HG03108 (cell line): Measurements from ENCODE around the gene AUTS2.

Source experiments
- ATAC-seq: cut with Tn5 transposase; IDR thresholded peaks from one replicate; pipeline ENCODE4 v1.9.1; 2021; ENCODE audit warnings: moderate library complexity; ENCODE audit not compliant: unreplicated experiment

Gene AUTS2

DNA sequence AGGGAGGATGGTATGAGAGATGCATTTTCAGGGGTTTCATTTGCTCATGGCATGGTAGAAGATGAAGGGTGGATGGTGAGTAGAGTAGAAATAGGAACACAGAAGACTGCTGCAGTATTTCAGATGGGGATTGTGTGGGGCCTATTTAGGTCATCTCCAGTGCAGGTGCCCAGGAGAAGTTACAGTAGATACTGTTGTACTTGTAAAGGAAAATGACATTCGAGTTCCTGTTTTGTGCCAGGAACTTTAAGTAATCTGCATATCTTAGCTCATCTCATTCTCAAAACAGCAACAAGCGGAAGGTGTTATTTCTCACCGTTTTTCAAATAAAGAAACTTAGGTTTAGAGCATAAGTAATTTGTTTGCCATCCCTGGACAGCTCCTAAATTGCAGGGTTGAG lies 156.2 kb downstream of the AUTS2 start:
- no peak for ATAC-seq

DNA sequence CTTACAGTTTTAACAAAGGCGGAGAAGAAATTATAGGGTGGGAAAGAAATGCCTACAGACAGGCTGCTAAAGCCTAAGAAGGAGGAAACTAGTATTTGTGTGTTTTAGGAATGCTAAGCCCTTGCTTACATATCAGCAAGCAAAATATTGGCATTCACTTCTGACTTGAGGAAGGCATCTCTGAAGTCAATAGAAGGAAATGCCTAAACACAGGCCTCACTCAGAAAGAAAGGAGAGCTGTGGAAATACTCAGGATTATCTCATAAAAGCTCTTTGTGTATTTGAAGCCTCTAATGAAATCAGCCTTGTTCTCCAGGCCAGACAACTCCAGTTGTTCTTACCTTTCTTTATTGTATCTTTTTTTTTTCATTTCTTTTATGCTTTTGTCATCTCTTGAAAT lies 158.0 kb downstream of the AUTS2 start:
- no peak for ATAC-seq

DNA sequence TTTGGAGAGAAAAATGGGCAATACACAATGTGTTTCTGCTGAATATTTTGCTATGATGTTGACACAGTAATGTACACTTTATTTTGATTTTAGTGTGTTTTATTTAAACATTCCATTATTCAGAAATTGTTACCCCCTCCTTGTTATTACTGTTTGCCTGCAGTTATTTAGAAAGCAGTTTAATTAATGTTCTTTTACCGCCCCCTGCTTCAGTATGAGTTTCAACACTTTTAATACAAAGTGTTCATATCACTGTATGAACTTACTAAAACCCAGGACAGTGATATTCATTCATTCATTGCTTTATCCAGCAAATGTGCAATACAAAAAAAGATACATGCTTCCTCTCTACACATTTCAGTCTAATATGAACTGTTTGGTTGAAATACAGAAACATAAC lies 159.3 kb downstream of the AUTS2 start:
- no peak for ATAC-seq

DNA sequence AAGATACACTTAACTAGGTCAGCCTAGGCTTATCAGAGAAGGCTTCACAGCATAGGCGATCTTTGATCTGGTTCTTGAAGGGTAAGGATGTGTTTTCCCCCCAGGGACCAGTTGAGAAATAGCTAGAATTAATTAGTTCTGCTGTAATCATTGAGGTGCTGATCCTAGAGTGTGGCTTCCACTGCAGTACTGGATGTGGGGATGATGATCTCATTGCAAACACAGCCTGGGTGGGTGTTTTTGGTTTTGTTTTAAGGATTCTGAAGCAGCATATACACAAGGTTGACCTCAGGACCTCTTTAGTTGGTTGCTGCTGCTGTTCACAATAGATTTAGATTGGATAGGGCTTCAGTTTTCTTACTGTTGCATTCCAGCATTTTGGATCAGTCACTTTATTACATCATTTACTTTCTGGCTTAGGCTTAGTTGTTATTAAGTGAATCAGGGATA lies 159.7 kb downstream of the AUTS2 start:
- ATAC-seq, result no peak

DNA sequence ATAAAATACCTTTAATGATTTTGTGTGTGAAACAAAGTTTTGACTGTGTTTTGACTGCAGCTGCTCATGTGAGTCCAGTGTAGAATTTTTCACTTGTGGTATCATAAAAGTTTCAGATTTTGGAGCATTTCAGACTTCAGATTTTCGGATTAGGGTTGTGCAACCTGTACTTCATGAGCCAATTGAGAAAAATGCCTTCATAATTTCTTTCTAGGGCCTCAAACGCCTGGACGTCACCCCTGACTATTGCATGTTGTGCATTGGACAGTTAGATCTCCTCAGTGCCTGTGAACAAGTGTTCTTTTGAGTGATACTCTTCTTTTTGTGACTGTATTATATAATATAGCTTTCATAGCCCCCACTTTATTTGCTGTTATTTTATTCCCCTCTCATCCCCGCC lies 161.1 kb downstream of the AUTS2 start:
- ATAC-seq, result no peak

DNA sequence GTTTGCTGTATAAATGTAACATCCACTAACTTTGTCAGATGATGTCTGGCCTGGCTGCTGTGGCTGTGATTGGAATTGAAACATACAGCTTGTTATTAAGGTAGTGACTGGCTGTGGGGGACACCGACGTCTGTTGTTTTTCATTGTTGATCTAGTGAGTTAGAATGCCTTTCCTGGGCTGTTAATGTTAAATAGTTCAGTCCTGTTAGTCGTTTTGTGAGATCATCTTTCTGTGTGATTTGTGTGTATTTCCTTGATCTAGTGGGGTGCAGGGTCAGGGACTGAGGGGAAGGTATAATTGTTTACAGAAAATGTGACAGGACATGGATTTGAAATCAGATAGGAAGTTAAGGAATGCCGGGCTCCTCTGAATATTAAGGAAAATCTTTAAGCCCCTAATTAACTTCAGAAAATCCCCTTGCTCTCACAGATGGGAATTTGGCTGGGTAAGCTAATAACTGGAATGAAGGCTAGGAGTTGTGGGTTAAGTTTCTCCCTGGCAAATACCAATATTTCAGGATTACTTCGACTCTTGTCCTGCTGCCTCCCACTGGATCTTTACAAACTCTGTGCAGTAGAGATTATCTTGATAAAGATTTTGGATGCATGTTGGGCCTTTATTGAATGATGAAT lies 163.1 kb downstream of the AUTS2 start:
- ATAC-seq, result no peak

DNA sequence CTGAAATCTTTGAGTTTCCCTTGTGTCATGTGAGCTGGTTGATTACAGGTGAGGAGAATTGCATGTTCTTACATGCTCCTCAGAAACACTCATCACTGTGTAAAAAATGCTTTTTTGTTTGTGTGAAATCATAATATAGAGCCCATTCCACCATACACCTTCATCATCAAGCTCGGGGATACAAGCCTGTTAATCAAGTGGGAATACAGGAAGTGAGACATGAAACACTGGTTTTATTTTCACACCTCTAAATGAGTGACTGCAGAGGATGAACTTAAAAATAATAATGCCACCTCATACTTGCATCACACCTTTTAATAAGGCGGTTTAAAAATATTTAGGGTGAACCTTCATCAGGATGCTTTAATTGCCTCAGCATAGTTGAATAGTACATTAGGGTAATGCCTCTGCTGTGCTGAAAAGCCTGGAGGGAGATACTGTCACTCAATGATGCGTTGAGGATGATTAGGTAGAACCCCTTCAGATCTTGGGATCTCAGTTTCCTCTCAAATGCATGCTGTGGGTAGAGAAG lies 164.6 kb downstream of the AUTS2 start:
- no peak for ATAC-seq

DNA sequence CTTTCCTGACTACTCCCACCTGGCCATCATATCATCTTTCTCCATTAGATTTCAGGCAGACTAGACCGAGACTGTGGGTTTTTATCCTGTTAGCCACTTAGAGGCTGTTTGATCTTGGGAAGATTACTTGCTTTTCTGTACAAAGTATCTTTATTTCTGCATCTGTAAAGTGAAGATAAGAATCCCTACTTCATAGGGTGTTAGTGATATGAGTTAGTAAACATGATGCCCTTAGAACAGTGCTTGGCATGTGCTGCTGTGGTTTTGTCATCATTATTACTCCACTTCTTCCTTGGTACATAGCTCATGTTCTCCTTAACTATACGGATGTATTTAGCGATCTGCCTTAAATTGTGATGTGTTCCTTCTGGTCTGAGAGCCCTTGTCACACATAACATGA lies 165.2 kb downstream of the AUTS2 start:
- no peak for ATAC-seq

DNA sequence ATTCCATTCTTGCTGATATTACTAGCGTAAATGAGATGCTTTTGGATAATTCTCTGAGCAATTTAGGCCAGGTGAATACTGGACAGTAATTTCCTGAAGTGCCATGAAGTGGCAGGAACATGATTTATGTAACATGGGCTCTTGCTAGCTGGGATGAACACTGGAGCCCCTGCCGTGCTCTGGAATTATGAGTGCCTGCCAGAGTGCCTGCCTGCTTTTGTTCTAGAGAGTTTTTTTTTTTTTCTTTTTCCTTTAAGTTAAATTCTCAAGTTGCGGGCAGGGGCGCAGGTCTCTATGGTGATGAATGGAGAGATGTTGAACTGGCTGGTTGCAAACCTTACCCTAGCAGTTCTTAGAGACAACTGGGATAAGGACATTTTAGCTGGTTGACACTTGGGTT lies 165.9 kb downstream of the AUTS2 start:
- no peak for ATAC-seq

DNA sequence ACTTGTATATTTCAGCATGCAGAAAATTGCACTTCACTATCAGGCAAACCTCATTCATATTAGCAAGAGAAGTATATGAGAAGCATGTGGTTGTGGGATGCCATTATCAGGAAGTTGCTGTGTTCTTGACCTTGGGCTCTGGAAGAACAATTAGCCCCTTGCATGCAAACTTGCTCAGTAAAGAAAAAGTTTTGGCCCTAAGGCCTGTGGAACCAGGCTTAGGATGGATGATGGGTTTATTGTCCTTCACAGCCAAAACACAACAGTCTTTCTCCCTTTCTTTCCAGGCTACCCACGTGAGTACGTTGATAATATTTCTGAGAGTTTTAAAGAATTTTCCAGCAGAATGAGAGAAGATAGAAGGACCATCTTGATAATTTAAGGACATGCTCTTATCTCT lies 166.4 kb downstream of the AUTS2 start:
- no peak for ATAC-seq

DNA sequence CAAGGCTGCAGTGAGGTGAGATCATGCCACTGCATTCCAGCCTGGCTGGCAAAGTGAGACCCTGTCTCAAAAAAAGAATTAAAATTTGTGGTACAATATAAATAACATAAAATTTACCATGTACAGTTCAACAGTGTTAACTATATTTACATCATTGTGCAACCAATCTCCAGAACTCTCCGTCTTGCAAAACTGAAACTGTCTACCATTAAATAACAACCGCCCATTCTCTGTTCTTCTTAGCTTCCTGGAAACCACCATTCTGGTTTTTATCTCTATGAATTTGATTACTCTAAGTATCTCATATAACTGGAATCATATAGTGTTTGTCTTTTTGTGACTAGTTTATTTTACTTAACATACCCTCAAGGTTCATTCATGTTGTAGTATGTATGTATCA lies 167.6 kb downstream of the AUTS2 start:
- ATAC-seq, result no peak

DNA sequence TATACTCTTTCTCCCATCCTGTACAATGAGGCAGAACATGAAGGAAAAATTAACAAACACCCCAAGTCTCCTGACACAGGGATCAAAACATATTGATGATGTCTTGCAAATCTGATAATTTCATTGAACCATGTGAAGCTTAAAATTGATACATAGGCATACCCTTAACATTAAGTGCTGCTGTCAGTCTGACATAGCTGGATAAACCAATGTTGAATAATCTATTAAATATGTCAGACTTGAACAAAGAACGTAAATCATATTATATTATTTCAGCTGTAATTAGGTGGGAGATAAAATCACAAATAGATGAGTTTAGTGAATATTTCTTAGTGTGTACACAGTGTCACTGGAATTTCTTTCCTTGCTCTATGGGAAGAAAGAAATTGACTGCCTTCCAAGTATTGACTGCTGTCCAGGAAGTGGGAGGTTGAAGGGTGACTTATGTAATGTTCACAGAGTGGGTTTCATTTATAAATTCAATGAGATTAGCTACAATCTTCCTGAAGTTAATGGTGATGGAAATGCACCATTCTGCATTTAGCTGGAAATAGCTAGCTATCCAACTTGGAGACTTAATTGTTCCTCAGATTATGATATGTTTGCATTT lies 170.8 kb downstream of the AUTS2 start:
- ATAC-seq, result no peak

DNA sequence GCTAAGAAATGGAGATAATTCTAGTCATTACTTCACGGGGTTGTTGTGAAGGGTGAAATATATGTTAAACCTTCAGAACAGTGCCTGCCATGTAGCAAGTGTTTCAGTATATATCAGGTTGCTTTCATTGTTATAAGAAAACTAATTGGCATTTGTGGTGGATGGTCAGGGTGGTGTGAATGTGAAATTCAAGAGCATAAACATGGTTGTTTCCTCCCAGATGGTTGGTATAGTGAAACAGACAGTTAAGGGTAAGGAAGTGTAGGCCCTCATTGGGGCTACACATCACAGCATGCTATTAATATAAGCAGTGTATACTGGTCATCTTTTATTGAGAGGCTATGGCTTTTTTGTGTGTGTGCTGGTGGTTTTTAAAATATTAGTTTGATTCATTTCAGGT lies 171.6 kb downstream of the AUTS2 start:
- ATAC-seq, result no peak

DNA sequence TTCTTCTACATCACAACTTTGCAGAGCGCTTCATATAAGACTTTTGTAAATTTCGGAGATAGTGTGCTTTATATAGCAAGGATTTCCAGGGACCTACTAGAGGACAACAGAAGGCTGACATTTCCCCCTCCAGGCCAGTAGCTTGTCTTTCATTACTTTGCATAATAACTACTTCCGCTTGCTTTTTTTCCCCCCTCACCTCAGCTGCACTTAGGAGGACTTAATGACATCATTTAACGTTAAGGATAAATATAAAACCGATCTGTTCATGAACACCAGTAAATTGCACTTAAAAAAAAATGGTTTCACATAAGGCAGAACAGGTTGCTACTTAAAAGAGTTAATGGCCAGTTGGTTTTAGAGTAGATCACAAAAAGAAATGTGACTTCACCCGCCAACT lies 172.3 kb downstream of the AUTS2 start:
- no peak for ATAC-seq

DNA sequence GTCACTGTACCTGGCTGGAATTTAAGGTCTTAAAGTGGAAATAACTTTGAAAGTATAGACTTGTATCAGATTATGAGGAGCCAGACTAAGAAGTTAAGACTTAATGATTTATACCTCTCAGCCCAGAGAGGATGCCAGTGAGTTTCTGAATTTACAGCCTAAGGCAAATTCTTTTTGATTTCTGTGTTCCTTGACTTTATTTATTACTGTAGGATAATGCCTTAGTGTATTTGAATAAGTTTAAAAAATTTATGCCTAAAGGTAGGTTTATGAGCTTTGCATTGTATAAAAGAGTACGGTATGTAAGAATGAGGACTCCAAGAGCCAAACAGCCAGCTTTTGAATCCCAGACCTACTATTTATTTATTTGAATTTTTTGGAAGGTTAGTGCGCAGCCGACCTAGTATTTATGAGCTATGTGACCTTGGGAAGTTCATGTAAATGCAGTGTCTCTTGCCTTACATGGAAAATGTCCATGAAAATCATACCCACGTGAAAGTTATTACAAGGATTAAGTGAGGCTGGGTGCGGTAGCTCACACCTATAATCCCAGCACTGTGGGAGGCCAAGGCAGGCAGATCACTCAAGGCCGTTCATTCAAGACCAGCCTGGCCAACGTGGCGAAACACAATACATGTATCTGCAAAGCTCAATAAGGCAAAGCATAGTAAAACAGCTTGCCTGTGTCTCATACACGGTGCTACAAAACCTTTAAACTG lies 174.6 kb downstream of the AUTS2 start:
- no peak for ATAC-seq

DNA sequence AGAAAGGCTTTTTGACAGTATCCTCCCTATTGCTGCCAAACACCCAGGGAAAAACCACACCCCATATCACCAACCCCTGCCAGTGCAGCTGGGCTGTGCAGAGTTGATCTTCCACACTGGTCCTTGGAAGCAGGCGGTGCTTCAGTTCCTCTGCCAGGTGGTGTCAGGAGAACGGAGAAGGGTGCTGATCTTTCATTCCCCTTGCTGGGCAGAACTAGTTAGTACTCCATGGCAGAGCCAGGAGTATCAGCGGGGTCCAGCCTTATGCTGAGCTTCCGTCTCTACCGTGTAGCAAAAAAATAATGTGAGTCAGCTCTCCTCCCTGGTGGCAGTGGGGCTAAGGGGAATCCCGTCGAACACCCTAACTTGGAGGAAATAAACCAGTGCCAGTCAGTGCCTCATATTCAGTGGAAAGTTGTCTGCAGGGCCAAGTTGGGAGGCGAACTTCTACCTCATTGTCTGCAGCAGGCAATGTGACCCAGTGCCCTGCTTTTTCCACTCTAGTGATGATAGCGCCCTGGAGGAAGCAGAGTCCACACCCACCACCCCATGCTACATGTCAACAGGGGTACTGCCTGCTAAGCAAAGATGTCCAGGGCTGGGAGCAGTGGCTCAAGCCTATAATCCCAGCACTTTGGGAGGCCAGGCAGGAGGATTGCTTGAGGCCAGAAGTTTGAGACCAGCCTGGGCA lies 175.4 kb downstream of the AUTS2 start:
- no peak for ATAC-seq

DNA sequence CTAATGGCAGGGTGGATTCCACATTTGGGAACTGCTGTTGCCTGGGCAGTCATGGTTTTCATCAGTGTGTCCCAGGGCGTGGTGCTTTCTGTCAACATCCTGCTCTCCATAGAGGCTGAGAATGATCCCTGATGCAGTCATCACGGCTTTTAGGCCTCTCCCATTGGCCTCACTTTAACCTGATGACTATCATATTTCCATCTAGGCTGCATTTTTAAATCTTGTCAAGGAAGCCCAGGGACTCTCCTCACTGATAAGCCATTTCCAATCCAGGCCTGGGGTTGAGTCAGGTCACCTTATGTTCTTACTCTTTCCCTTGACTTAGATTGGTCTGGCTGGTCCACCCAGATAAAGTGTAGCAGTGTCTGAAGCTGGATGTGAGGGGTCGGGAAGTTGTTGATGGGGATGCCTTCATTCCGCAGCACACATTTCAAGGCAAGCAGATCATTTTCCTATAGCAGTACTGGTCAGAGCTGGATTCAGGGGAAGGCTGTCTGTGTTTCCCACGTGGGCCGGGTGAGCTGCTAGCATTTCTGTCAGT lies 177.0 kb downstream of the AUTS2 start:
- ATAC-seq, result no peak

DNA sequence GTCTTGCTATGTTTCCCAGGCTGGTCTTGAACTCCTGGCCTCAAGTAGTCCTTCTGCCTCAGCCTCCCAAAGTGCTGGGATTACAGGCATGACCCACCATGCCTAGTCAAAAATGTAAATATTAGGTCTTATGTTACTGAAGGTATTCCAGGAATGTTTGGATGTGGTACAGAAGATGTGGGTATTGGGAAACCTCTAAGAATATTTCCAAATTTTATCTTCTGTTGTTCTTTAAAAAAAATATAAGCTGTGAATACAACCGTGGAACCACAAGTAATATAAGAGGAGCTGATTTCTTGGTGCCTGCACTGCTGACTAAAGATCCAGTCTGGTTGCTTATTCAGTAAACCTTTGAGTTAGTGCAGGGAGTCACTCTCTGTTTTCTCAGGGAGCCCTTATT lies 178.3 kb downstream of the AUTS2 start:
- no peak for ATAC-seq

DNA sequence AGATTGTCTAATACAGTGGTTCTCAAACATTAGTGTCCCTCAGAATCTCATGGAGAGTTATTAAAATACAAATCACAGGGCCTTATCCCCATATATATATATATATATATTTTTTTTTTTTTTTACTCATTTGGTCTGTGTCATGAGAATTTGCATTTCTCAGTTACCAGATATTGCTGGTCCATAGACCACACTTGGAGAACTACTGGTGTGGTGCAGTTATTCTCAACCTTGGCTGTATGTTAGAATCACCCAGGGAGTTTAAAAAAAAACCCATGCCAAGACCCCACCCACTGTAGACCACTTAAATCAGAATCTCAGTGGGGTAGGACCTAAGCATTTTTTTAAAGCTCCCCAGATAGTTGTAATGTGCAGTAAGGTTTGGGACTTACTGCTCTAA lies 179.9 kb downstream of the AUTS2 start:
- peak; percentile 49 for ATAC-seq

DNA sequence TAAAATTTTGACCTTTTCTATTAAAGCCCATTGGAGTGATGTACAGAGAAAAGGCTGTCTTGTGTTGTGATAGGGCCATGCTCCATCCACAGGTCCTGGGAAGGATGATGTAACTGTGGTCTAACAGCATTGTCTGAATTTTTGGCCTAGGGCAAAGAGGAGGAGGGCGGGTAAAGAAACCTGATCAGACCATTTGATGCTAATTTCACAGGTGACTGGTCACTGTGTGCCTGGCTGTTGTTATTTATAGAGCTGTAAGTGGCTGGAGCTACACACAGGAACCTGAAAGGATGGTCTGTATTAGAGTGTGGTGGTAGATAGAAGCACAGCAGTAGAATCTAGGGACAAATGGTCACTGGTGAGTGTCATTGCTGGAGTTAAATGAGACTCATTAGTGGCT lies 182.1 kb downstream of the AUTS2 start:
- ATAC-seq, result no peak

DNA sequence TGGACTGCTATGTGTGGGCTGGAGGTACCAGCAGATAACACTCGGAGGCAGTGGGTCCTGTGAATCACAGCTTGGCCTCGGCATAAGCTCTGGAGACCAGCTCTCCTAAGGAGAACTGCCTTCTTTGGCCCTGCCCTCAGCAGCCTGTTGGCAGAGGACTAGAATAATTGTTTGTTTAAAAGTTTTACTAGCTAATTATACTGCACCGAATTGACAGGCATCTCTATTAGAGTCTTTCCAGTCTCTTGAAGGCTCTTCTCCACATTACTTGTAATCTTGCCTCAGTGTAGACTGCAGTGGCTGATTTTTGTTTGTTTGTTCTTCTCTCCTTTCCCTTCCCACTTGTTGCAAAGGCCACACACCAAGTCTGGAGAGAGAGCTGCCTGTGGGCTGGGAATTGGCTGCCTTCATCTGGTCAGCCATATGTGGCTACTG lies 183.2 kb downstream of the AUTS2 start:
- ATAC-seq, result no peak
